ENCODE results near the gene NBDY.
"Not testable (repeated sequence)": the region's sequence is repeated elsewhere in the genome, so short reads cannot be mapped to it uniquely, and the experiment has no call there.

Gene NBDY

GRCh38 chrX:56763556-56764152 lies 34.6 kb downstream of the NBDY start:
- in situ Hi-C loops (cut with MboI; ENCODE audit: low sequenced_read_pairs) = loop anchor here (25.0 kb wide), 1 partner anchor 224 kb away; the partner anchor contains the start of gene SPIN3

- in situ Hi-C loops (cut with MboI; ENCODE audit: low sequenced_read_pairs) = loop anchor here (25.0 kb wide), 1 partner anchor 223 kb away; the partner anchor contains the start of gene SPIN3
Measured at GRCh38 chrX:56764153-56764974, 35.3 kb downstream of the NBDY start.

GRCh38 chrX:56764975-56765791 lies 36.1 kb downstream of the NBDY start:
- in situ Hi-C loops (cut with MboI; ENCODE audit: low sequenced_read_pairs) = loop anchor here (25.0 kb wide), 1 partner anchor 222 kb away; the partner anchor contains the start of gene SPIN3

- in situ Hi-C loops (cut with MboI; ENCODE audit: low sequenced_read_pairs) = loop anchor here (25.0 kb wide), 1 partner anchor 221 kb away; the partner anchor contains the start of gene SPIN3
Measured at GRCh38 chrX:56765811-56766553, 36.9 kb downstream of the NBDY start.

GRCh38 chrX:56766554-56767347 lies 37.7 kb downstream of the NBDY start:
- in situ Hi-C loops (cut with MboI; ENCODE audit: low sequenced_read_pairs) = loop anchor here (25.0 kb wide), 1 partner anchor 221 kb away; the partner anchor contains the start of gene SPIN3

GRCh38 chrX:56767348-56768119 lies 38.5 kb downstream of the NBDY start:
- in situ Hi-C loops (cut with MboI; ENCODE audit: low sequenced_read_pairs) = loop anchor here (25.0 kb wide), 1 partner anchor 220 kb away; the partner anchor contains the start of gene SPIN3

- in situ Hi-C loops (cut with MboI; ENCODE audit: low sequenced_read_pairs) = loop anchor here (25.0 kb wide), 1 partner anchor 219 kb away; the partner anchor contains the start of gene SPIN3
Measured at GRCh38 chrX:56768120-56768660, 39.1 kb downstream of the NBDY start.

GRCh38 chrX:56772675-56773521 lies 43.9 kb downstream of the NBDY start:
- in situ Hi-C loops (cut with MboI; ENCODE audit: low sequenced_read_pairs) = loop anchor here (25.0 kb wide), 1 partner anchor 214 kb away; the partner anchor contains the start of gene SPIN3

- in situ Hi-C loops (cut with MboI; ENCODE audit: low sequenced_read_pairs) = loop anchor here (25.0 kb wide), 1 partner anchor 214 kb away; the partner anchor contains the start of gene SPIN3
Measured at GRCh38 chrX:56773522-56774060, 44.5 kb downstream of the NBDY start.

GRCh38 chrX:56778099-56778923 lies 49.3 kb downstream of the NBDY start:
- in situ Hi-C loops (cut with MboI; ENCODE audit: low sequenced_read_pairs) = not testable (repeated sequence)

- in situ Hi-C loops (cut with MboI; ENCODE audit: low sequenced_read_pairs) = not testable (repeated sequence)
Measured at GRCh38 chrX:56778924-56779468, 50.0 kb downstream of the NBDY start.

- in situ Hi-C loops (cut with MboI; ENCODE audit: low sequenced_read_pairs) = not testable (repeated sequence)
Measured at GRCh38 chrX:56780681-56781649, 51.9 kb downstream of the NBDY start.

- in situ Hi-C loops (cut with MboI; ENCODE audit: low sequenced_read_pairs) = no loop called here
Measured at GRCh38 chrX:56782352-56782751, 53.3 kb downstream of the NBDY start.

- in situ Hi-C loops (cut with MboI; ENCODE audit: low sequenced_read_pairs) = no loop called here
Measured at GRCh38 chrX:56782791-56783449, 53.9 kb downstream of the NBDY start.
